HG03045 (cell line): ENCODE measurements around the gene TYSND1.
"Not testable (repeated sequence)": the region's sequence is repeated elsewhere in the genome, so short reads cannot be mapped to it uniquely, and the experiment has no call there.

ENCODE experiments used
- ATAC-seq: cut with Tn5 transposase; IDR thresholded peaks from one replicate; pipeline ENCODE4 v1.9.1; 2021; ENCODE audit warnings: mild to moderate bottlenecking, moderate library complexity; ENCODE audit not compliant: unreplicated experiment

The TYSND1 gene

DNA sequence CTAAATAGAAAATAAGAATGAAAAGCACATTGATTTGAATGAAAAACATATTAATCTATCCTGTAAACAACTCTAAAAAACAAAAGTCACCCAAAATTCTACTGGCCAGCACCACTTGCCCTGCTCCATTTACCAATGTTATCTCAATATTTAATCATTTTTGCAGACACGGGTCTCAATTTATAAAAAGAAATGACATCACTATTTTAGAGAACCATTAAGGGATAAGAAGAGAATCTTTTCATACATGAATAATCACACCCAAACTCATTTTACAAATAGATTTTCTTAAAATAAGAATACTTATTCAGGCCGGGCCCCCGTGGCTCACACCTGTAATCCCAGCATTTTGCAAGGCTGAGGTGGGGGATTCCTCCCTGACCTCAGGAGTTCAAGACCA, 19.9 kb upstream of the TYSND1 start:
- ATAC-seq: no peak

- no peak for ATAC-seq
Observed at GRCh38 chr10:70164163-70164562, 17.7 kb upstream of the TYSND1 start.

GRCh38 chr10:70163448-70163847, 16.9 kb upstream of the TYSND1 start:
- no peak for ATAC-seq

DNA sequence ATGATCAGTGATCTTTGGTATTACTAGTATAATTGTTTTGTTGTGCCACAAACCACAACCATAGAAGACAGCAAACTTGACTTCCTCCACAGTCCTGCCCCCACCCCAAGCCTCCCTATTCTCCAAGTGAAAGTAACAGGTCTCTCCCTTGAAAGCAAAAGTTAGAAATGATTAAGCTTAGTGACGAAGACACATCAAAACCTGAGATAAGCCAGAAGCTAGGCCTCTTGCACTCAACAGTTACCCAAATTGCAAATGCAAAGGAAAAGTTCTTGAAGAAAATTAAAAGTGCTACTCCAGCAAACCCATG, 16.3 kb upstream of the TYSND1 start:
- ATAC-seq: no peak

DNA sequence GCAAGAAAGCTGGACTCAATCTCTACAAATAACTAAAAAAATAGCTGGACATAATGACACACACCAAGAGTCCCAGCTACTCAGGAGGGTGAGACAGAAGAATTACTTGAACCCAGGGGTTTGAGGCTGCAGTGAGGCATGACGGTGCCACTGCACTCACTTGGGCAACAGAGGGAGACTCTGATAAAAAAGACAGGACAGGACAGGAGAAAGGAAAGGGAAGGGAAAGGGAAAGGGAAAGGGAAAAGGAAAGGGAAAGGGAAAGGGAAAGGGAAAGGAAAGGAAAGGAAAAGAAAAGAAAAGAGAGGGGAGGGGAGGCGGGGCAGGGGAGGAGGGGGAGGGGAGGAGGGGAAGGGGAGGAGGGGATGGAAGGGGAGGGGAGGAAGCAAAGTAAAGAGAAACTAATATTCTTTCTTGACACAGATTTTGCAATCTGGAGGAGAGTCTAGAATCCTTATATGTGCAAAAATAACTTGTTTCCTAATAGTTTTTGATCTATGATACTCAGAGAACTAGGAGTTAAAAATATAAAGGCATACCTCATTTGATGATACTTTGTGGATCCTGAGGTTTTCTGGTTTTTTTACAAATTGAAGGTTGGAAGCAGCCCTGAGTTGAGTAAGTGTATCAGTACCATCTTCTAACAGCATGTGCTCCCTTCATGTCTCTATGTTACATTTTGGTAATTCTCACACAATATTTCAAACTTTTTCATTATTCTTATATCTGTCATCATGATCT, 15.8 kb upstream of the TYSND1 start:
- no peak for ATAC-seq

- ATAC-seq: no peak
Observed at GRCh38 chr10:70160798-70161197, 14.3 kb upstream of the TYSND1 start.

- not testable (repeated sequence) for ATAC-seq
Observed at GRCh38 chr10:70159366-70159765, 12.9 kb upstream of the TYSND1 start.

DNA sequence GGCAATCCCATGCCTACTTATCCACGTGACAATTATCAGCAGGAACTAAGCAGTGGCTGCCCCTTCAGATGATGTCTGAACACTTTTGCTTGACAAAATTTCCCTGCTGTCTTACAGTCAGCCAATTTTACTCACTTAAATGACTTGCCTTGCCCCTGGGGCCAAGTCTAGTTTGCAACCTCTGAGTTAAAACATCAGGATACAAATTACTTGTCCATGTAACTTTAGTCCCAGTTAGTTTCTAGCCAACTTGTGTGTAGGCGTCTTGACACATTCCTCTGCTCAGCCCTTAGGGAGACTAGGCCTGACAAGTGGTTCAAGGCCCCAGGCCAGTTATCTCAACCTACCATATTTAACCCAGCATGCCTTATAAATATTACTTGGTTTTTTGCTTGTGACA, 11.6 kb upstream of the TYSND1 start:
- no peak for ATAC-seq

GRCh38 chr10:70155255-70155838, 8.8 kb upstream of the TYSND1 start:
- ATAC-seq: no peak

GRCh38 chr10:70148516-70148915, 2.0 kb upstream of the TYSND1 start:
- ATAC-seq: no peak

DNA sequence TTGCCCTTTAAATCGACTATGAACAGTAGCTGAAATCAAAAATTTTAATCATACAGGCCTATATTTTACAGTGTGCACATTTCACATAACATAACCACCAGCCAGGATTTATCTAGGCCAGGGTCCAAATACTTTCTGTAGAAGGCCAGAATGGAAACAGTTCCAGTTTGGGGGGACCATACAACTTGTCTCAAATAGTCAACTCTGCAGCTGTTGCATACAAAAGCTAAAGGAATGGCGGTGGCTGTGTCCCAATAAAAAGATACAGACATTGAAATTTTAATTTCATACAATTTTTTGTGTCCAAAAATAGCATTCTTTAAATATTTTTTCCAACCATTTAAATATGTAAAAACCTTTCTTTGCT, 742 bp upstream of the TYSND1 start:
- ATAC-seq: no peak

- ATAC-seq: peak; percentile 49
Observed at GRCh38 chr10:70145666-70146488, 623 bp downstream of the TYSND1 start.

DNA sequence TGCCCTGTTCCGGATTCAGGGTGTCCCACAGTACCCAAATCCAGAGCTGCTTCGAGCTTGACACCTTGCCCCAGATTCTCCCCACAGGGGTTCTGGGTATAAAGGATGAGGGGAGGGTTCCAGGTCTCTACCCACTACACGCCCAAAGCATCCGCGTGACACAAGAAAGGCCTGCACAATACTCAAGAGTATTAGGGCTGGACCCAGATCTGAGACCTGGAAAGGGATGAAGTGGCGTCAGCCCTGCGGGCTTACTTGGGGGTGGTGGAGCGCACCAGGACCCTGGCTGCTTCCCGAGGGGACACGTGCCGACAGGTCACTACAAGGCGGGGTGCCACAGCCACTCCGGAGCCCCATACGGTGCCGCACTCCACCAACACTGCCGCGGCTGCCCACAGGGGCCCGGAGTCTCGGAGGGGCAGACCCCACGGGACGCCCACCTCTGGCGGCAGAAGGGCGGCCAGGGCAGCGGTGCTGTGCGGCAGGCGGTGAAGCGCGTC, 1.3 kb downstream of the TYSND1 start:
- ATAC-seq: no peak

DNA sequence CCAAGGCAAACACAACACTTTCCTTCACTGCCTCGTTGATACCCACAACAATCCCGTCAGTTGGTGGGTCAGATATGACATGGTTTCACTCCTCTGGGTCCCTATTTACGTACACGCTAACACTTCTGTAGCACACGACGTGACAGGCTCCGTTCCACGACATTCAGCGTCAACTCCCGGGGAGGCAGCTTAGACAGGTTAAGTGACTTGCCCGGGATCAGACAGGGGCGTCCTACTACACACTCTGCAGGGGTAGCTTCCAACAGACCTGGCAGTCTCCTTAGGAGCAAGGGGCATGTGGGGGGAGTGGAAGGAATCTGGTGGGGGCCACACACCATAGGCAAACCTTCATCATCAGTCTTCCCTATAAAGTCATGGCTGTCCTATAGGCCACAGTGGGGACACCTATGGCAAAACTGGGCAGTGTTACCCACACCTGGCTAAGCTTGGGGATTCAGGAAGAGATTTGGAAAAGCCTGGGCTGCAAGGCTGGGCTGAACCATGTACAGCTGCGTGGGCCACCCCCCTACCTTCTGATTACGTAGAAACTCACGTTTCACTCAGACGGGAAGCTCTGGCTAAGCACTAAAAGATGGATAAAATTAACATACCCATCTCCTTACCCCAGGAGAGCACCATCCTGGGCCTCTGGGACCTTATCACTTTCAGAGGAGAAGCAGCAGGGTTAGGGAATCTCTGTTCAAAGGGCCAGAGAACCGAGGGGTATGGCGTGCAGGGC, 2.0 kb downstream of the TYSND1 start:
- ATAC-seq: no peak

- no peak for ATAC-seq
Observed at GRCh38 chr10:70142555-70142954, 3.9 kb downstream of the TYSND1 start.

DNA sequence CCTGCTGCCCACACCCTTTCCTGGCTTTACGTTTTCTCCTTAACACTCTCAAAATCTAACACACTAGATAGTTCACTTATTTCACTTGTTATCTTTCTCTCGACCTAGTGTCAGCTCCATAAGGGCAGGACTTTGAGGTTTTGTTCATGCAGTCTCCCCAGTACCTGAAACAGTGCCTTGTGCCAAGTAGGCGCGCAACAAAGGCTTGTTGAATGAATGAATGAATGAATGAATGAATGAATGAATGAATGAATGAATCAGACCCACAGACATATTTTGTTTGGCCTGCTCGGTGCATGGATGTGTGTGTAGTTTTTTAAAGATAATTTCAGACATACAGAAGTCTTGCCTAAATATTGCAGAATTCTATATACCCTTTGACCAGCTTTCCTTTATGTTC, 6.2 kb downstream of the TYSND1 start:
- no peak for ATAC-seq

- no peak for ATAC-seq
Observed at GRCh38 chr10:70139997-70140250, 6.6 kb downstream of the TYSND1 start.

DNA sequence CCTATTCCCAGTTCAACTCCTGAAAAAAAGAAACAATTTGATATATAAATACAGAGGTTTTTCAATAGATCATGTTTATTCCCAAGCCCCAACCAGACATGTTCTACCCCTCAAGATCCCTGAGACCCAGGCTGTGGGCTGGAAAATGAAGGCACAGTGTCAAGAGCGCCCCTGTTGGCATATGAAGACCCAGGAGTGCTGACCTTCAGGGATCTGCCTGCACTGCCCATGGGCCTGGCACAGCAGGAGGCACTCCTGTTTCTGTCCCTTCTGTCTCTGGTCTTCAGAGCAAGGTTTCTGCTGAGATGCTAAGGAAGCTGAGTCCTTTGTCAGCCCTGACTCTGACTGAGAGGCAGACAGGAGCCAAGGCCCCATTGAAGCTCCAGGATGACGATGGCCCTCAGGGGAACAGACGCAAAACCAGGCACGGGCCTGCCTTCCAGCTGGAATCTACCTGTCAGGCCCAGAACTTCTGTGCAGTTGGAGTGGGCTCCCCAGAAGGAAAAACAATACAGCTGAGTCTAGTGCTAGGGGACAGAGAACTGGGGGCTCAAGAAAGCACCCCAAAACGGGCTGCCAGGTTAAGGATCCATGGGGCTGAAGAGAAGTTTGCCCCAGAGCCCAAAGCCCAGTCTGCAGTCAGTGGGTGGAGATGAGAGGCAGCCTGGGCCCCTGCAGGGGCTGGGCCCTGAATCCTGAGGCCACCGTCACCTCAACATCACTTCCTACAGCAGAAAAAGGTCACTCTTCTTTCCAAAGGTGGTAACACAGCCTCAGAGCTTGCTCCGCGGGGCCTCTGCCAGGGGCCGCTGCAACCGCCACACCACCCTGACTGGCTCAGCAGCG, 7.1 kb downstream of the TYSND1 start:
- no peak for ATAC-seq

DNA sequence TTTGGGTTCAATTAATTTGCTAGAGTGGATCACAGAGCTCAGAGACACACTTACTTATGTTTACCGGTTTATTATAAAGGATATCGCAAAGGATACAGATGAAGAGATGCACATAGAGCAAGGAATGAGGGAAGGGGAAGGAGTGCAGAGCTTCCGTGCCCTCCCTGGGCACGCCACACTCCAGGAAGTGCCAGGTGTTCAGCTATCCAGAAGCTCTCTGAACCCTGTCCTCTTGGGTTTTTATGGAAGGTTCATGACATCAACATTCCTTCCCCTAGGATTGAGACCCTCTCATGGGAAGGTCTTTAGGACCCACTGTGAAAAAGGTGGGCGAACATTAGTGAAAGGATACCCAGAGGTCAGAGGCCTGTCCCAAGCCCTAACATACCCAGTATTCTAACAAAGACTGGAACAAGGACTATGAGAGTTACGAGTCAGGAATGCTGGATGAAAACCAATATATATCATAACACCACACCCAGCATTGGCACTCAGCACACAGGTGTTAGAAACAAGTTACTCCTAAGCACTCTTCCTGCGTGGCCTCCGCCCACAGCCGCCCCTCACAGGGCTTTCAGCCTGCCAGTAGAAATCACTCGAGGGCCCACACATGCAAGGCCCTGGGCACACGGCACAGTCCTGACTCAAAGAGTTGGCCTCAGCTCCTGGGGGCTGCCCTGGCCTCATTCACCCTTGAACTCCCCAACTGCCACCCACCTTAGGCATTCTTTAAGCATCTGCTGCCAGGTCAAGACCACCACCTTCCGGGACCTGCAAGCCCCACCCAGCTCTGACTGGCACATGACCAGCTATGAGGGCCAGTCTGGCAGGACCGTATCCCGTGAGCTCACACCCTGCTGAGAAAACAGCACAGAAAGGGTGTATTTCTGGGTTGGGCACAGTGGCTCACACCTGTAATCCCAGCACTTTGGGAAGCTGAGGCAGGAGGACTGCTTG, 8.3 kb downstream of the TYSND1 start:
- no peak for ATAC-seq

- ATAC-seq: no peak
Observed at GRCh38 chr10:70137135-70137534, 9.4 kb downstream of the TYSND1 start.
